Measurements from ENCODE around the gene CCDC182. TPM values are rescaled to one million over a fixed set of nuclear protein-coding genes. Genes with fewer than 3 reads are reported as not detected.

Gene CCDC182
- total and polyA plus RNA-seq, 2 of the 13 experiments (the other 11 are each of a cell fraction or from before 2014, with no cell fraction given), result not detected

GRCh38 chr17:57726213-57726790 lies 18.8 kb downstream of the CCDC182 start:
- TF ChIP-seq SMAD9 (CRISPR knock-in tag; IDR thresholded peaks at IDR 0.05) (no peak), ZNF598 (CRISPR knock-in tag; IDR thresholded peaks at IDR 0.05; ENCODE audit: borderline replicate concordance) (no peak)
- TF ChIP-seq, protein P1, sequence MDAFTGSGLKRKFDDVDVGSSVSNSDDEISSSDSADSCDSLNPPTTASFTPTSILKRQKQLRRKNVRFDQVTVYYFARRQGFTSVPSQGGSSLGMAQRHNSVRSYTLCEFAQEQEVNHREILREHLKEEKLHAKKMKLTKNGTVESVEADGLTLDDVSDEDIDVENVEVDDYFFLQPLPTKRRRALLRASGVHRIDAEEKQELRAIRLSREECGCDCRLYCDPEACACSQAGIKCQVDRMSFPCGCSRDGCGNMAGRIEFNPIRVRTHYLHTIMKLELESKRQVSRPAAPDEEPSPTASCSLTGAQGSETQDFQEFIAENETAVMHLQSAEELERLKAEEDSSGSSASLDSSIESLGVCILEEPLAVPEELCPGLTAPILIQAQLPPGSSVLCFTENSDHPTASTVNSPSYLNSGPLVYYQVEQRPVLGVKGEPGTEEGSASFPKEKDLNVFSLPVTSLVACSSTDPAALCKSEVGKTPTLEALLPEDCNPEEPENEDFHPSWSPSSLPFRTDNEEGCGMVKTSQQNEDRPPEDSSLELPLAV (CRISPR knock-in tag; conservative IDR thresholded peaks at IDR 0.05; ENCODE audit: low read depth), result no peak
- TF ChIP-seq, protein P2, sequence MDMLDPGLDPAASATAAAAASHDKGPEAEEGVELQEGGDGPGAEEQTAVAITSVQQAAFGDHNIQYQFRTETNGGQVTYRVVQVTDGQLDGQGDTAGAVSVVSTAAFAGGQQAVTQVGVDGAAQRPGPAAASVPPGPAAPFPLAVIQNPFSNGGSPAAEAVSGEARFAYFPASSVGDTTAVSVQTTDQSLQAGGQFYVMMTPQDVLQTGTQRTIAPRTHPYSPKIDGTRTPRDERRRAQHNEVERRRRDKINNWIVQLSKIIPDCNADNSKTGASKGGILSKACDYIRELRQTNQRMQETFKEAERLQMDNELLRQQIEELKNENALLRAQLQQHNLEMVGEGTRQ (IDR thresholded peaks at IDR 0.05; ENCODE audit: low read depth, low read length), result 0 out of 2 replicates have a peak, but pooled peaks have one; percentile 4
- TF ChIP-seq, protein P2 (CRISPR knock-in tag; IDR thresholded peaks at IDR 0.05; ENCODE audit: borderline replicate concordance), result no peak
- no TSS peak for BruUV-seq (replicated peaks)
- intact Hi-C loops (cut with micrococcal nuclease; ENCODE audit: unreplicated experiment) (no loop called here), in situ Hi-C loops (cut with HindIII; ENCODE audit: extremely low pct_ligation_motif_present, low pct_unique_long_range_greater_than_20kb) (no loop called here)
- H3K79me2 ChIP-seq (ENCODE audit: insufficient read depth, low read length), result no peaks in the 10 kb centered on the region
- H3K4me1 ChIP-seq (ENCODE audit: insufficient read depth, low read length), result no peaks in the 10 kb centered on the region
- ATAC-seq (no peak), DNase-seq (ENCODE audit: low spot score) (no peak), FAIRE-seq (no peak)
- H3K27ac ChIP-seq (ENCODE audit: extremely low read length, insufficient read depth, low read length), result no peak overlapping the region
- 33% methylated on average over 9 of the region's 9 CpGs for WGBS (ENCODE audit: low lambda C conversion rate)
- no peak overlapping the region for H3K4me2 ChIP-seq (ENCODE audit: low read depth, low read length)
- H3K9me3 ChIP-seq (ENCODE audit: low read length), result no peaks in the 10 kb centered on the region
- no peak overlapping the region for H3K4me3 ChIP-seq (replicated peaks in 1 of 3; ENCODE audit: insufficient read depth in 1 of 3, low read depth in 2 of 3, low read length in 3 of 3)
- POLR2A ChIA-PET, result no interaction called here
- H4K20me1 ChIP-seq (ENCODE audit: insufficient read depth, low read length), result no peaks in the 10 kb centered on the region
- H3K9ac ChIP-seq (ENCODE audit: insufficient read depth, low read depth, low read length), result no peak overlapping the region
- CTCF ChIA-PET (ENCODE audit: low intra/inter-chr PET ratio, low total read pairs), result no interaction called here
- H2AFZ ChIP-seq (ENCODE audit: low read length), result no peak overlapping the region
- H3K27me3 ChIP-seq (ENCODE audit: control insufficient read depth in 1 of 2, insufficient read depth in 2 of 2, low read length in 2 of 2), result peaks cover 6 to 71% of the 10 kb centered on the region in 2 experiments; a peak in 4 of 5 replicates
- H3K36me3 ChIP-seq (replicated peaks in 1 of 2; ENCODE audit: control insufficient read depth in 1 of 2, insufficient read depth in 2 of 2, low read length in 2 of 2), result no peaks in the 10 kb centered on the region

Measured in HepG2 (cell line).